Measurements from ENCODE around the gene WNK1. TPM values are rescaled to one million over a fixed set of nuclear protein-coding genes. Genes with fewer than 3 reads are reported as not detected.
A peak's percentile ranks its signal among the peaks of the same experiment; 100 is the strongest.

The WNK1 gene
- total RNA-seq, 1 experiment from 2014 or later = 117 TPM

GRCh38 chr12:902581-902980 is 150.2 kb downstream of the WNK1 start:
- no peaks in the 10 kb centered on the region for H3K79me1 ChIP-seq (ENCODE audit: insufficient read depth, low read depth, low read length, poor library complexity, severe bottlenecking)
- no CpG with 5 or more reads among the region's 3 CpGs for WGBS (ENCODE audit: extremely low coverage, insufficient read length, low lambda C conversion rate)
- no peak overlapping the region for H2BK120ac ChIP-seq (ENCODE audit: low read depth, low read length, poor library complexity, severe bottlenecking)
- no peak overlapping the region for H2BK5ac ChIP-seq (ENCODE audit: insufficient read length, low read length)
- H3K9me3 ChIP-seq (ENCODE audit: control insufficient read depth, low read depth, low read length) = no peaks in the 10 kb centered on the region
- H3K9ac ChIP-seq (ENCODE audit: extremely low read depth, insufficient read length, low read length) = no peak overlapping the region
- Mint-ChIP-seq H3K4me3 (no peak overlapping the region), H3K4me1 (peaks cover 0 to 10% of the 10 kb centered on the region in 2 experiments; a peak in 2 of 4 replicates), H3K9me3 (no peaks in the 10 kb centered on the region), H3K27me3 (ENCODE audit: low read depth) (no peaks in the 10 kb centered on the region), H3K27ac (peak overlapping the region; percentile 4 to 59 (median 33); a peak in 3 of 7 replicates), H3K36me3 (ENCODE audit: insufficient read depth in 1 of 3, low read depth in 3 of 3) (peaks cover 24 to 86% (median 60%) of the 10 kb centered on the region in 3 experiments; a peak in 6 of 7 replicates)
- H2BK15ac ChIP-seq (ENCODE audit: low read depth, low read length) = no peak overlapping the region
- no peaks in the 10 kb centered on the region for H3K27me3 ChIP-seq (ENCODE audit: insufficient read depth, low read length)
- H3K4me1 ChIP-seq (ENCODE audit: insufficient read depth, low read length) = no peaks in the 10 kb centered on the region
- H3T11ph ChIP-seq (ENCODE audit: low read length) = no peak overlapping the region
- no peak overlapping the region for H4K91ac ChIP-seq (ENCODE audit: insufficient read length, low read depth, low read length)
- H2AK5ac ChIP-seq (ENCODE audit: insufficient read length, low read length) = no peak overlapping the region
- TF ChIP-seq CTCF (conservative IDR thresholded peaks at IDR 0.05) = no peak
- no peak overlapping the region for H3K18ac ChIP-seq (ENCODE audit: insufficient read length, low read depth, low read length)
- H3K14ac ChIP-seq (ENCODE audit: insufficient read depth, low read length) = no peak overlapping the region
- no peak overlapping the region for H4K8ac ChIP-seq (replicated peaks; ENCODE audit: insufficient read length, low read depth, low read length)
- no peaks in the 10 kb centered on the region for H3K79me2 ChIP-seq (ENCODE audit: insufficient read depth, low read length)
- no peak overlapping the region for H3K4me2 ChIP-seq (ENCODE audit: insufficient read depth, insufficient read length, low read length)
- H3K56ac ChIP-seq (ENCODE audit: insufficient read length, low read depth, low read length) = no peak overlapping the region
- no peak overlapping the region for H3K23ac ChIP-seq (ENCODE audit: insufficient read length, low read depth, low read length)
- DNase-seq = no peak
- no peak overlapping the region for H3K4ac ChIP-seq (ENCODE audit: low read depth, low read length)
- no peaks in the 10 kb centered on the region for H4K20me1 ChIP-seq (ENCODE audit: control insufficient read depth, insufficient read depth, insufficient read length)
- H2BK12ac ChIP-seq (ENCODE audit: insufficient read length, low read depth, low read length) = no peak overlapping the region
- H3K27ac ChIP-seq (ENCODE audit: insufficient read length, low read depth, low read length) = no peak overlapping the region
- no peak overlapping the region for H2BK20ac ChIP-seq (ENCODE audit: low read depth, low read length, poor library complexity, severe bottlenecking)
- H3K23me2 ChIP-seq (ENCODE audit: insufficient read length, low read depth, low read length, poor library complexity, severe bottlenecking) = no peaks in the 10 kb centered on the region
- H2AFZ ChIP-seq (ENCODE audit: low read length) = no peak overlapping the region
- H4K5ac ChIP-seq (ENCODE audit: insufficient read length, low read depth, low read length) = no peak overlapping the region

Measured in H9 (cell line).